Measurements from ENCODE around the gene UNC5CL.

Gene UNC5CL, protein sequence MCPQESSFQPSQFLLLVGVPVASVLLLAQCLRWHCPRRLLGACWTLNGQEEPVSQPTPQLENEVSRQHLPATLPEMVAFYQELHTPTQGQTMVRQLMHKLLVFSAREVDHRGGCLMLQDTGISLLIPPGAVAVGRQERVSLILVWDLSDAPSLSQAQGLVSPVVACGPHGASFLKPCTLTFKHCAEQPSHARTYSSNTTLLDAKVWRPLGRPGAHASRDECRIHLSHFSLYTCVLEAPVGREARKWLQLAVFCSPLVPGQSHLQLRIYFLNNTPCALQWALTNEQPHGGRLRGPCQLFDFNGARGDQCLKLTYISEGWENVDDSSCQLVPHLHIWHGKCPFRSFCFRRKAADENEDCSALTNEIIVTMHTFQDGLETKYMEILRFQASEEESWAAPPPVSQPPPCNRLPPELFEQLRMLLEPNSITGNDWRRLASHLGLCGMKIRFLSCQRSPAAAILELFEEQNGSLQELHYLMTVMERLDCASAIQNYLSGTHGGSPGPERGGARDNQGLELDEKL

DNA sequence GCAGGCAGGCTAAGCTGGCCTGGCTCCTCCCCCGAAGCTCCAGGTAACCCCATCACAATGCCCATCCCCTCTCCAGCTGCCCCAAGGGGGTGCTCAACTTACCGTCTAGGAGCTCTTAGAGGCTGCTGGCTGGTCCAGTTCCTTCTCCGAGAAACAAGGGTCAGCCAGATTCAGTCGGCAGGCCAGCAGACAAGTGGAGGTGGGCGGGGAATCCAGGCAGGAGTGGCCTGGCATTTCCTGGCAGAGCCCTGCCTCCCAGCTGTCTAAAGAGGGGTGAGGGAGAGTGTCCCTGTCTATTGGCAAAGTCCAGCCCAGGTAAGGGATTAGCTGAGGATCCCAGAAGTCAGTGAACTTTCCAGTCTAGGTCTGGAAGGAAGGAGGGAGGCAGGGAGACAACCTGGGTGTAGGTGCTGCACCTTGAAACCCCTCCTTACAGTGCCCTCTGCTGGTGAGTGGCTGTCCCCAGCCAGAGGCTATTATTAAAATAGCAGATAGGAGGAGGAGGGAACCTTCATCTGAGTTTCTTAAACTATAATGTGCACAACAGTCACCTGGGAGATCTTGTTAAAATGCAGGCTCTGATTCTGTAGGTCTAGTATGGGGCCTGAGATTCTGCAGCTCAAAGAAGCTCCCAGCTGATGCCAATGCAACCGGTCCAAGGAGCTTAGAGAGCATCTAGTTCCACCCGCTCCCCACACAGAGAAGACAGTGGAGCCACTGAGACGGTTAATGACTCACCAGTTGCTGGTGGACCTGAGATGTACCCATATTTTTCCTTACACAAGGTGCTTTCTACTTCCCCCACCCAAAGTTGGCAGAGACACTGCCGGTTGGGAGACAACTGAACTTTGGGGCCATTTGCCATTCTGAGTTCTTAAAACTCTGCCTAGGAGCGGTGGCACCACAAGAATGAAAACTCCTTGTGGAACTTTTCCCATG lies at the start of gene UNC5CL:
Gene UNC5CL (minus strand): TSS at position 162 of the 939 bp plus-strand sequence. CDS start 4,147 bp downstream, outside the sequence.
- H3K27me3 ChIP-seq (ENCODE audit: control insufficient read depth in 5 of 5, insufficient read depth in 4 of 5, low read length in 5 of 5): no peaks in the 10 kb centered on the region
- peaks cover 0 to 7% (median 0%) of the 10 kb centered on the region in 5 donors for H3K36me3 ChIP-seq (ENCODE audit: control insufficient read depth in 5 of 5, insufficient read depth in 5 of 5, low read length in 5 of 5)
- no peaks in the 10 kb centered on the region for H3K4me1 ChIP-seq (ENCODE audit: control insufficient read depth in 5 of 5, insufficient read depth in 5 of 5, low read length in 5 of 5)
- H3K9ac ChIP-seq (ENCODE audit: low read length in 5 of 5): no peak within 1 kb of the TSS
- H3K9me3 ChIP-seq (ENCODE audit: control insufficient read depth in 5 of 5, low read length in 5 of 5): no peaks in the 10 kb centered on the region
- H3K27ac ChIP-seq (ENCODE audit: low read depth, low read length): no peak within 1 kb of the TSS
- no peak within 1 kb of the TSS for H3K4me3 ChIP-seq (ENCODE audit: low read depth in 1 of 5, low read length in 5 of 5)

DNA sequence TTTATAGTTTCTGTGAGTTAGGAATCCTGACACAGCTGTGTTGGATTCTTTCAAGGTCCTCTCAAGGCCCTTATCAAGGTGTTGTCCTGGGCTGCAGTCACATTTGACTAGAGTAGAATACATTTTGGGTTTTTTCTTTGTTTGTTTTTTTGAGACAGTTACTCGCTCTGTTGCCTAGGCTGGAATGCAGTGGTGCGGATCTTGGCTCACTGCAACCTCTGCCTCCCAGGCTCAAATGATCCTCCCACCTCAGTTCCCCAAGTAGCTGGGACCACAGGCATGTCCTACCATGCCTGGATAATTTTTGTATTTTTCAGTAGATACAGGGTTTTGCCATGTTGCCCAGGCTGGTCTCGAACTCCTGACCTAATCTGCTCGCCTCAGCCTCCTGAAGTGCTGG lies 49.4 kb upstream of the UNC5CL start:
- H3K4me3 ChIP-seq (ENCODE audit: low read depth in 1 of 5, low read length in 5 of 5): no peak overlapping the region
- H3K27me3 ChIP-seq (ENCODE audit: control insufficient read depth in 5 of 5, insufficient read depth in 4 of 5, low read length in 5 of 5): no peaks in the 10 kb centered on the region
- H3K27ac ChIP-seq (ENCODE audit: low read depth, low read length): no peak overlapping the region
- H3K4me1 ChIP-seq (ENCODE audit: control insufficient read depth in 5 of 5, insufficient read depth in 5 of 5, low read length in 5 of 5): peaks cover 0 to under 1% (median 0%) of the 10 kb centered on the region in 5 donors
- no peak overlapping the region for H3K9ac ChIP-seq (ENCODE audit: low read length in 5 of 5)
- H3K36me3 ChIP-seq (ENCODE audit: control insufficient read depth in 5 of 5, insufficient read depth in 5 of 5, low read length in 5 of 5): peaks cover 40 to 72% (median 59%) of the 10 kb centered on the region in 5 donors
- no peaks in the 10 kb centered on the region for H3K9me3 ChIP-seq (ENCODE audit: control insufficient read depth in 5 of 5, low read length in 5 of 5)

DNA sequence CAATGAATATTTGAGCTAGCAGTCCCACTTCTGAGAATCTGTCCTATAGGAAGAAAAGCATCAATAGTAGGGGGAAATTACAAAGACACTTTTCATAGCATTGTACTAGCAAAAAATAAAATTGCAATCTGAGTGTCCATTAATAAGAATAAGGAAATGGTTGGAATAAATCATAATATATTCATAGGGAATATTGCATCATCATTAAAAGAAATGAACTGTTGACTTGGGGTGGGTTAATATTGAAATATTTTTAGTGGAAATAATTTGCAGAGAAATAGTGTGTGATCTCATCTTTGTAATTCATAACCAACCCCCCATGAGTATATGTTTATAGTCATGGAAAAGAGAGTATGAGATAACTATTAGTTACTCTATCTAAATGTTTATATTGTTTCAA lies 46.2 kb upstream of the UNC5CL start:
- peaks cover 30 to 63% (median 45%) of the 10 kb centered on the region in 5 donors for H3K36me3 ChIP-seq (ENCODE audit: control insufficient read depth in 5 of 5, insufficient read depth in 5 of 5, low read length in 5 of 5)

DNA sequence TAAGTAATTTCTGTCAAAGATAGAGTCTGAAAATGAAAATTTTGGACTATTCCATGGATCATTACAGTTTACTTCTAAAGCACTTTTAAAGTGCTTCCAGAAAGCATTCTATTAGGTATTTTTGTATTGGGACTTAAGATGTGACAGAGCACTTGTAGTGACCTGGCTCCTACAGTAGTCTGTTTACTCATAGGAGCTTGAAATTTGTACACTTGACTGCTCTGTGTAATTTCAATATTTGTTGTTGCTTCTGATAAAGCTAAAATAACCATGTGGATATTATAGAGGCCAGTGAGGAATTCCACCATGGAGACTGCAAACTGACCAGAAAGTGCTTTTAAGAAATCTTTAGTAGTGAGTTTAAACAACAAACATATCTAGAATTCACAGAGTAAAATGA lies 44.1 kb upstream of the UNC5CL start:
- Histone ChIP-seq H3K9ac (ENCODE audit: low read length in 5 of 5) (no peak overlapping the region), H3K36me3 (ENCODE audit: control insufficient read depth in 5 of 5, insufficient read depth in 5 of 5, low read length in 5 of 5) (peaks cover 39 to 58% (median 42%) of the 10 kb centered on the region in 5 donors), H3K27me3 (ENCODE audit: control insufficient read depth in 5 of 5, insufficient read depth in 4 of 5, low read length in 5 of 5) (no peaks in the 10 kb centered on the region), H3K4me3 (ENCODE audit: low read depth in 1 of 5, low read length in 5 of 5) (no peak overlapping the region), H3K27ac (ENCODE audit: low read depth, low read length) (no peak overlapping the region), H3K9me3 (ENCODE audit: control insufficient read depth in 5 of 5, low read length in 5 of 5) (no peaks in the 10 kb centered on the region), H3K4me1 (ENCODE audit: control insufficient read depth in 5 of 5, insufficient read depth in 5 of 5, low read length in 5 of 5) (peaks cover 0 to 6% (median 0%) of the 10 kb centered on the region in 5 donors)

More for the DNA sequence above, 46.2 kb upstream of the UNC5CL start:
- H3K9me3 ChIP-seq (ENCODE audit: control insufficient read depth in 5 of 5, low read length in 5 of 5): no peaks in the 10 kb centered on the region
- no peak overlapping the region for H3K27ac ChIP-seq (ENCODE audit: low read depth, low read length)
- H3K27me3 ChIP-seq (ENCODE audit: control insufficient read depth in 5 of 5, insufficient read depth in 4 of 5, low read length in 5 of 5): no peaks in the 10 kb centered on the region
- H3K4me1 ChIP-seq (ENCODE audit: control insufficient read depth in 5 of 5, insufficient read depth in 5 of 5, low read length in 5 of 5): peaks cover 0 to 6% (median 0%) of the 10 kb centered on the region in 5 donors
- no peak overlapping the region for H3K9ac ChIP-seq (ENCODE audit: low read length in 5 of 5)
- no peak overlapping the region for H3K4me3 ChIP-seq (ENCODE audit: low read depth in 1 of 5, low read length in 5 of 5)

DNA sequence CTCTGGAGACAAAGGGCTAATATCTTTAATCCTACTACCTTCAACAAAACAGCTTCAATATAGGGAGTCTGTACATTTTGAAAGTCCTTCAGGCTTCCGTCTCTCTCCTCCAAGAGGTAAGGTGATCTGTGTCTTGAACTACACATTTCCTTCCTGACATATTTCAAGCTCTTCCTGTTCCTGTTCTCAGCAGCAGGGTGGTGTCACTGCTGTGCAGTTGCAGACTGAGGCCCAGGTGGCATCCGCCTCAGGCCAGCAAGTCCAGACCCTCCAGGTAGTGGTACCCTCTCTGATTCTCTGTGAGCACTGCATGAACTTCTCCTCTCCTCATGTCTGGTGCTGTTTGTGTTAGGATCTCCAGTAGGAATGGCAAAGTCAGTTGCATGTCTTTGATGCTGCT lies 41.6 kb upstream of the UNC5CL start:
- no peaks in the 10 kb centered on the region for H3K27me3 ChIP-seq (ENCODE audit: control insufficient read depth in 5 of 5, insufficient read depth in 4 of 5, low read length in 5 of 5)
- H3K36me3 ChIP-seq (ENCODE audit: control insufficient read depth in 5 of 5, insufficient read depth in 5 of 5, low read length in 5 of 5): peaks cover 33 to 51% (median 42%) of the 10 kb centered on the region in 5 donors
- no peak overlapping the region for H3K4me3 ChIP-seq (ENCODE audit: low read depth in 1 of 5, low read length in 5 of 5)
- H3K9ac ChIP-seq (ENCODE audit: low read length in 5 of 5): peak overlapping the region in 1 of 5 donors; percentile 3
- peaks cover 0 to 7% (median 5%) of the 10 kb centered on the region in 5 donors for H3K4me1 ChIP-seq (ENCODE audit: control insufficient read depth in 5 of 5, insufficient read depth in 5 of 5, low read length in 5 of 5)
- no peaks in the 10 kb centered on the region for H3K9me3 ChIP-seq (ENCODE audit: control insufficient read depth in 5 of 5, low read length in 5 of 5)
- no peak overlapping the region for H3K27ac ChIP-seq (ENCODE audit: low read depth, low read length)

DNA sequence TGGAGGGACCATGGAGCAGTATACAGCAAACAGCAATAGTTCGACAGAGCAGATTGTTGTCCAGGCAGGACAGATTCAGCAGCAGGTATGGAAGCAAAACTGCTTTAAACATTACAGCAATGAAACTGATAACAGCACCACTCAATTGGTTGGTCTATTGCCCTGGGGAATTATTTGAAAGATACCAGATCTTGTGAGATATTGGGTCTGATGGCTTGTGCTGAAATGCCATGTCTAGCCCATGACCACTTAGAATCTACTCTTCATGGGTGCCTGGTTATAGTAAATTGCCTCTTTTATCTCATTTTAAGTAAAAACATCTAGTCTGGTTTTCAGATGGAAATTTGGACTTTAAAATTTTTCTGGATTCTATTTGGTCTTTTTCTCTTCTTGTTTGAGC lies 40.1 kb upstream of the UNC5CL start:
- no peak overlapping the region for H3K9ac ChIP-seq (ENCODE audit: low read length in 5 of 5)
- no peak overlapping the region for H3K4me3 ChIP-seq (ENCODE audit: low read depth in 1 of 5, low read length in 5 of 5)
- peaks cover 6 to 20% (median 17%) of the 10 kb centered on the region in 5 donors for H3K4me1 ChIP-seq (ENCODE audit: control insufficient read depth in 5 of 5, insufficient read depth in 5 of 5, low read length in 5 of 5)
- no peaks in the 10 kb centered on the region for H3K9me3 ChIP-seq (ENCODE audit: control insufficient read depth in 5 of 5, low read length in 5 of 5)
- no peaks in the 10 kb centered on the region for H3K27me3 ChIP-seq (ENCODE audit: control insufficient read depth in 5 of 5, insufficient read depth in 4 of 5, low read length in 5 of 5)
- H3K36me3 ChIP-seq (ENCODE audit: control insufficient read depth in 5 of 5, insufficient read depth in 5 of 5, low read length in 5 of 5): peaks cover 25 to 36% (median 32%) of the 10 kb centered on the region in 5 donors
- H3K27ac ChIP-seq (ENCODE audit: low read depth, low read length): no peak overlapping the region

DNA sequence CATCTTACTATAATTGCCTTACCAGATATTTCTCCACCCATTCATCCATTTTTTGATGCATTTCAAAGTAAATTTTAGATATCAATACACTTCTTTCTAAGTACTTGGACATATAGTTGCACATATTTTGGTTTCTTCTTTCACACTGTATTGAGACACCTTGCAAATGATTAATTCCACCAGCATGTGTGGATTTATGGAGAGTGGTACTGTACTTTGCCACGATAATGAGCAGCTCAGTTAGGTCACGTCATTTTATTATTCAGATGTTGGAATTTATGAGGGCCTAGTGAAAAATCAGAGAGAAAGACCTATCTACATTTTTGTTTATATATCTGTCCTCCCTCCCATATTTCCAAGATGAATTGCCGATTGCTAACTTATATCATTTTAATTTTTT lies 39.1 kb upstream of the UNC5CL start:
- Histone ChIP-seq H3K27me3 (ENCODE audit: control insufficient read depth in 5 of 5, insufficient read depth in 4 of 5, low read length in 5 of 5) (no peaks in the 10 kb centered on the region), H3K27ac (ENCODE audit: low read depth, low read length) (no peak overlapping the region), H3K9me3 (ENCODE audit: control insufficient read depth in 5 of 5, low read length in 5 of 5) (no peaks in the 10 kb centered on the region)

DNA sequence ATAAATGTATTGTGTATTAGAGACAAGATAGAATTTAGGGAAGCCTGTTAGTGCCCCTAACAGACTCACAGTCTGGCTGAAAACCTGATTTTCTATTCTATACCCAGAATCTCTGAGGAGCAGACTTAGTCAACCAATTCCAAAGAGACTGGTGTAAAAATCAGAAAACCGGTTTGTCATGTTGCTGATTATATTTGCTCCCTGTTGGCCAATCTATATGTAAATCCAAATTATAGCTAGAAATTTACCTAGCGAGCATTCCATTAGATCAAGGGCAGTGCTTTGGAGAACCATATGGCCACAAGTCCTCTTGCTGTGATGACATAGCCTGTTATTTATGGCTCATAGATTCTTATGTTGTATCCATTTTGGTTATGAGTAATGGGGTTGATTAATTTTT lies 38.5 kb upstream of the UNC5CL start:
- H3K36me3 ChIP-seq (ENCODE audit: control insufficient read depth in 5 of 5, insufficient read depth in 5 of 5, low read length in 5 of 5): peaks cover 17 to 27% (median 22%) of the 10 kb centered on the region in 5 donors
- H3K9ac ChIP-seq (ENCODE audit: low read length in 5 of 5): no peak overlapping the region
- no peak overlapping the region for H3K4me3 ChIP-seq (ENCODE audit: low read depth in 1 of 5, low read length in 5 of 5)
- no peak overlapping the region for H3K27ac ChIP-seq (ENCODE audit: low read depth, low read length)
- H3K27me3 ChIP-seq (ENCODE audit: control insufficient read depth in 5 of 5, insufficient read depth in 4 of 5, low read length in 5 of 5): no peaks in the 10 kb centered on the region
- H3K9me3 ChIP-seq (ENCODE audit: control insufficient read depth in 5 of 5, low read length in 5 of 5): no peaks in the 10 kb centered on the region
- peaks cover 6 to 22% (median 18%) of the 10 kb centered on the region in 5 donors for H3K4me1 ChIP-seq (ENCODE audit: control insufficient read depth in 5 of 5, insufficient read depth in 5 of 5, low read length in 5 of 5)

More for the DNA sequence above, 39.1 kb upstream of the UNC5CL start:
- peaks cover 6 to 22% (median 18%) of the 10 kb centered on the region in 5 donors for H3K4me1 ChIP-seq (ENCODE audit: control insufficient read depth in 5 of 5, insufficient read depth in 5 of 5, low read length in 5 of 5)
- peaks cover 20 to 27% (median 23%) of the 10 kb centered on the region in 5 donors for H3K36me3 ChIP-seq (ENCODE audit: control insufficient read depth in 5 of 5, insufficient read depth in 5 of 5, low read length in 5 of 5)
- no peak overlapping the region for H3K9ac ChIP-seq (ENCODE audit: low read length in 5 of 5)
- H3K4me3 ChIP-seq (ENCODE audit: low read depth in 1 of 5, low read length in 5 of 5): no peak overlapping the region

DNA sequence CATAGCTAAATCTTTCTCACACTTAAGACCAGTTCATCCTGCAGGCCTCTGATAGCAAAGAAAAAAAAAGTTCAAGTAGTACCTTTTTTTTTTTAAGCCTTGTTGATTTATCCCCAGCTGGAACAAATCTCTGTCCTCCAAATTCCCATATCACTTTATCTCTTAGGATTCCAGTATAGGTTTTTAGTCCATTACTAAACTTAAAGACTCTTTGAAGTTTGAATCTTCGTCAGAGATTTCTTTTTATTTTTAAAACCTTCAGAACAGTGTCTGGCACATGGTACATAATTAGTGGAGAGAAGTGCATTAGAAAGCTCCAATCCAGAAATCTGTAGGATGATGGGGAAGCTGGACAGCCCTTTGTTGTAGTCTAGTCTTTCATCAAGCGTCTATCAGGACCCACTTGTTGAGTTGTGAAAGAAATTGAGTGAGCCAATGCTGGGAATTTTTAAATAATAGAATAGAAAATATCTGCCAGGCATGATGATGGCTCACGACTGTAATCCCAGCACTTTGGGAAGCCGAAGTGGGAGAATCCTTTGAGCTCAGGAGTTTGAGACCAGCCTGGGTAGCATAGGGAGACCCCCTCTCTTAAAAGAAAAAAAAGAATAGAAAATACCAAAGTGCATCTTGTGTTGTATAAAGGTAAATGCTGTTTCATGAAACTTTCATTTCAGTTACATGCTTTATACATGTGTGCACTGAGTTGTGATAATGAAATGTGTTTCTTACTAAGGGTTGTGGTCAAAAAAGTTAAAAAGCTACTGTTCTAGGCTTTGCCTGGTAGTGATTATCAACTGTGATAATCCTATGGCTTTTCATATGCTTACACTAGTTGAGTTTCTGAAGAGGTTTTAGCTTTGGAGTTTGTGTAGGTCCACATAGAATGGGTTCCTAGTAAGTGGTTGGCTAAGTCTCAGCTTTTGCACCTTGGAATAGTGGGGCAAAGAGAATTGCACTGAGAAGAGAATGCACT lies 36.9 kb upstream of the UNC5CL start:
- Histone ChIP-seq H3K36me3 (ENCODE audit: control insufficient read depth in 5 of 5, insufficient read depth in 5 of 5, low read length in 5 of 5) (peaks cover 12 to 21% (median 16%) of the 10 kb centered on the region in 5 donors), H3K4me1 (ENCODE audit: control insufficient read depth in 5 of 5, insufficient read depth in 5 of 5, low read length in 5 of 5) (peaks cover 6 to 26% (median 21%) of the 10 kb centered on the region in 5 donors), H3K9ac (ENCODE audit: low read length in 5 of 5) (no peak overlapping the region), H3K27me3 (ENCODE audit: control insufficient read depth in 5 of 5, insufficient read depth in 4 of 5, low read length in 5 of 5) (no peaks in the 10 kb centered on the region), H3K27ac (ENCODE audit: low read depth, low read length) (peak overlapping the region; percentile 100), H3K4me3 (ENCODE audit: low read depth in 1 of 5, low read length in 5 of 5) (no peak overlapping the region), H3K9me3 (ENCODE audit: control insufficient read depth in 5 of 5, low read length in 5 of 5) (no peaks in the 10 kb centered on the region)

Data from subcutaneous abdominal adipose tissue (tissue), 5 donors.